T-cell (primary cell): Measurements from ENCODE around the gene MRPS6. TPM values are rescaled to one million over a fixed set of nuclear protein-coding genes. Genes with fewer than 3 reads are reported as not detected.
A peak's percentile ranks its signal among the peaks of the same experiment; 100 is the strongest.

Experiments used
- ATAC-seq, 4 experiments: fragments of 200-7000 bp in 3 of 4; fragments of 150-1000 bp in 1 of 4; cut with Tn5 transposase; replicated peaks in 1 of 4; 1 replicate in 3 of 4; 2 replicates in 1 of 4; pipeline ENCODE4 v1.10.0; 2021; ENCODE audit warnings: moderate library complexity in 3 of 4, mild to moderate bottlenecking in 2 of 4, moderate number of reproducible peaks in 1 of 4
- CTCF ChIA-PET, 2 donors: fragments of 300-600 bp; sonication (Branson Sonifier 250); formaldehyde crosslinking; loops; one replicate each; lab custom pipeline; 2022; ENCODE audit warnings: antibody characterized with exemption in 2 of 2; lab: Charles Lee
- POLR2A ChIA-PET, 2 donors: fragments of 300-600 bp; sonication (Branson Sonifier 250); formaldehyde crosslinking; loops; one replicate each; lab custom pipeline; 2022; ENCODE audit warnings: antibody characterized with exemption in 2 of 2; lab: Charles Lee
- DNase-seq, 35 experiments: peaks; one replicate each; pipeline versions ENCODE4 v3.0.0 to v3.0.0-alpha.2; 2013 to 2023
- H3K27ac ChIP-seq: one replicate; pipeline ENCODE4 v1.5.1; 2013; ENCODE audit warnings: low read length
- H3K27me3 ChIP-seq, 2 experiments: replicated peaks in 1 of 2; 1 replicate in 1 of 2; 2 replicates in 1 of 2; pipeline versions ENCODE4 v1.6.1 to v1.7.0; 2013; ENCODE audit warnings: low read length in 1 of 2, mixed read lengths in 1 of 2; ENCODE audit not compliant: control insufficient read depth in 2 of 2, insufficient read depth in 2 of 2; ENCODE audit errors: extremely low read depth in 1 of 2
- H3K36me3 ChIP-seq, 2 donors: 1 replicate in 1 of 2; 2 replicates in 1 of 2; pipeline versions ENCODE4 v1.6.1 to v1.7.0; 2013; ENCODE audit warnings: low read length in 1 of 2; ENCODE audit not compliant: control insufficient read depth in 2 of 2, insufficient read depth in 1 of 2; ENCODE audit errors: extremely low read depth in 1 of 2
- H3K4me1 ChIP-seq, 2 experiments: 1 replicate in 1 of 2; 2 replicates in 1 of 2; pipeline versions ENCODE4 v1.6.1 to v1.7.0; 2013; ENCODE audit warnings: low read length in 2 of 2, mixed read lengths in 1 of 2; ENCODE audit not compliant: insufficient read depth in 2 of 2, control insufficient read depth in 1 of 2; ENCODE audit errors: extremely low read depth in 1 of 2
- H3K4me3 ChIP-seq, 2 donors: 1 replicate in 1 of 2; 2 replicates in 1 of 2; pipeline versions ENCODE4 v1.5.1 to v1.7.0; 2013; ENCODE audit warnings: mild to moderate bottlenecking in 2 of 2, low read length in 1 of 2, moderate library complexity in 1 of 2; ENCODE audit not compliant: control insufficient read depth in 1 of 2; ENCODE audit errors: extremely low read depth in 1 of 2
- H3K9me3 ChIP-seq: 2 replicates; pipeline ENCODE4 v1.7.0; 2013
- H3K27ac Mint-ChIP-seq, 2 donors: one replicate each; pipeline ENCODE4 v1.8.0; 2020 to 2021; ENCODE audit warnings: mild to moderate bottlenecking in 2 of 2, mixed read lengths in 2 of 2
- H3K27me3 Mint-ChIP-seq, 2 donors: one replicate each; pipeline ENCODE4 v1.8.0; 2021 to 2022; ENCODE audit warnings: mixed read lengths in 2 of 2
- H3K36me3 Mint-ChIP-seq: one replicate; pipeline ENCODE4 v1.8.0; 2021; ENCODE audit warnings: mixed read lengths
- H3K4me1 Mint-ChIP-seq, 3 donors: one replicate each; pipeline ENCODE4 v1.8.0; 2020 to 2022; ENCODE audit warnings: mixed read lengths in 3 of 3, mild to moderate bottlenecking in 1 of 3
- H3K4me3 Mint-ChIP-seq, 3 donors: one replicate each; pipeline ENCODE4 v1.8.0; 2020 to 2022; ENCODE audit warnings: mild to moderate bottlenecking in 3 of 3, mixed read lengths in 3 of 3, moderate library complexity in 3 of 3
- H3K9me3 Mint-ChIP-seq, 3 donors: one replicate each; pipeline ENCODE4 v1.8.0; 2020 to 2022; ENCODE audit warnings: mixed read lengths in 3 of 3
- WGBS: methylation state at CpG from one replicate; pipeline ENCODE4 v1.1.5; 2013; ENCODE audit warnings: missing lambda C conversion rate; ENCODE audit not compliant: insufficient coverage; 5-methylcytosine and 5-hydroxymethylcytosine counted together
- total RNA-seq, 35 experiments: library from RNA in 6 of 35; stranded (reverse) in 6 of 35; fragments of 120-200 nt in 1 of 35; gene quantifications; one replicate each; pipeline versions ENCODE4 v1.2.1 to v1.2.4 and lab custom pipeline; 2013 to 2026

The MRPS6 gene
- total RNA-seq, 5 donors from 2014 or later (not counting 1 experiment from before 2014, with no cell fraction given): 29.0 to 98.1 (median 75.0) TPM

GRCh38 chr21:34110594-34111202 is 37.3 kb downstream of the MRPS6 start:
- H3K4me3 Mint-ChIP-seq: no peak overlapping the region
- ChIA-PET CTCF (no interaction called here), POLR2A (no interaction called here)
- Histone ChIP-seq H3K4me1 (no peaks in the 10 kb centered on the region), H3K36me3 (peaks cover 0 to 3% of the 10 kb centered on the region in 2 donors), H3K27me3 (no peaks in the 10 kb centered on the region), H3K4me3 (no peak overlapping the region), H3K27ac (no peak overlapping the region), H3K9me3 (no peaks in the 10 kb centered on the region)
- no peak for ATAC-seq
- H3K27ac Mint-ChIP-seq: no peak overlapping the region
- H3K27me3 Mint-ChIP-seq: no peaks in the 10 kb centered on the region
- H3K36me3 Mint-ChIP-seq: peaks cover 64% of the 10 kb centered on the region
- H3K9me3 Mint-ChIP-seq: peaks cover 0 to 13% (median 0%) of the 10 kb centered on the region in 3 donors
- H3K4me1 Mint-ChIP-seq: peaks cover 71 to 82% (median 73%) of the 10 kb centered on the region in 3 donors
- DNase-seq: no peak
- WGBS: 100% methylated on average over 3 of the region's 8 CpGs

- H3K27ac ChIP-seq: no peak overlapping the region
- no CpG with 5 or more reads among the region's 6 CpGs for WGBS
- DNase-seq (no peak), ATAC-seq (no peak)
- no peaks in the 10 kb centered on the region for H3K27me3 ChIP-seq
- POLR2A ChIA-PET: no interaction called here
- peaks cover 70 to 76% (median 71%) of the 10 kb centered on the region in 3 donors for H3K4me1 Mint-ChIP-seq
- H3K4me1 ChIP-seq: no peaks in the 10 kb centered on the region
- H3K27ac Mint-ChIP-seq: peak overlapping the region in 1 of 2 donors; percentile 17
- CTCF ChIA-PET: no interaction called here
- H3K9me3 Mint-ChIP-seq: peaks cover 0 to 2% (median 0%) of the 10 kb centered on the region in 3 donors
- H3K4me3 ChIP-seq: no peak overlapping the region
- H3K9me3 ChIP-seq: no peaks in the 10 kb centered on the region
- peaks cover 0 to 3% of the 10 kb centered on the region in 2 donors for H3K36me3 ChIP-seq
- no peak overlapping the region for H3K4me3 Mint-ChIP-seq
- H3K36me3 Mint-ChIP-seq: peaks cover 60% of the 10 kb centered on the region
- H3K27me3 Mint-ChIP-seq: no peaks in the 10 kb centered on the region
These were observed 39.1 kb downstream of the MRPS6 start for GRCh38 chr21:34112316-34113033.

DNA sequence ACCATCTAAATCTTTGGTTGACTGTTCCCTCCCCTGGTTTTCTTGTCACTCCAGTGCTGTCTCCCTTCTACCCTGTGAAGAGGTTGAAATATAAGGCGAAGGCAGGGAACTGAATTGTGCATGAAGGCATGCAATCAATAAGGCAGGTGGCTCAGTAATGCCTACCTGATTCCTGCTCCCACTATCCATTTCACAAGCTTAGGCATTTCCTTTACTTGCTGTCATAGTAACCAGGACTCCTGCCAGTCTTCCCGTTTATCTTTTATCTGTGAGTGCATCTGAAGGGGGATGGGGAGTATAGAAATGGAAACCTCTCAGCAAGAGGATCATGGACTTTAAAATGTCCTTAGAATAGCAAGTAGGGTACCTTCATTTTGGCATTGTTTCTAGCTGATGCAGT is 40.5 kb downstream of the MRPS6 start:
- ChIA-PET POLR2A (no interaction called here), CTCF (no interaction called here)
- ATAC-seq (no peak), DNase-seq (no peak)
- Histone ChIP-seq H3K4me3 (no peak overlapping the region), H3K36me3 (no peaks in the 10 kb centered on the region), H3K27me3 (no peaks in the 10 kb centered on the region), H3K27ac (no peak overlapping the region), H3K4me1 (no peaks in the 10 kb centered on the region), H3K9me3 (no peaks in the 10 kb centered on the region)
- Mint-ChIP-seq H3K36me3 (peaks cover 53% of the 10 kb centered on the region), H3K4me1 (peaks cover 64 to 69% (median 68%) of the 10 kb centered on the region in 3 donors), H3K9me3 (no peaks in the 10 kb centered on the region), H3K27ac (no peak overlapping the region), H3K4me3 (no peak overlapping the region), H3K27me3 (no peaks in the 10 kb centered on the region)
- no CpG with 5 or more reads among the region's 2 CpGs for WGBS

DNA sequence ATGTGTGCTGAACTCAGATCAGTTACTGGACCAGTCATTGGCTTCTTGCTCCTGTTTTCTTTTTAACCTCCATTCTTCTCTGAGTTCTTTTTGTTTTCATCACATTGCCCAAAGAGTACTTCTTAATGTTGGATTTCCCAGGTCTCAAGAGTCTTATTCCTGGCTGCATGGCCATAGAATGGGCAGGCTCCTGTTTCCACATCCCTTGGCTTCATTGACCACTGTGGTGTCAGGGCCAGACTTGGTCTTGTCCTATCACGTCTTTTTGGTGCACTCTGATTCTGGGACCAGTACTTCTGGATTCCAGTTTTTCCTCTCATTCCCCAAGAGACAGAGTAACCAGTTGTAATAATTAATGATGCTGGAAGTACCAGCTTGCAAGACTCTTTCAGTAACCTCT is 41.8 kb downstream of the MRPS6 start:
- Mint-ChIP-seq H3K4me1 (peaks cover 59 to 69% (median 68%) of the 10 kb centered on the region in 3 donors), H3K27me3 (no peaks in the 10 kb centered on the region), H3K9me3 (no peaks in the 10 kb centered on the region), H3K36me3 (peaks cover 49% of the 10 kb centered on the region), H3K27ac (peak overlapping the region in 1 of 2 donors; percentile 8), H3K4me3 (no peak overlapping the region)
- ChIA-PET POLR2A (no interaction called here), CTCF (no interaction called here)
- Histone ChIP-seq H3K27me3 (no peaks in the 10 kb centered on the region), H3K9me3 (no peaks in the 10 kb centered on the region), H3K4me1 (no peaks in the 10 kb centered on the region), H3K27ac (no peak overlapping the region), H3K36me3 (no peaks in the 10 kb centered on the region), H3K4me3 (no peak overlapping the region)
- no peak for ATAC-seq
- no CpG with 5 or more reads among the region's 1 CpG for whole genome bisulfite sequencing
- DNase-seq: no peak

GRCh38 chr21:34116569-34116968 is 43.2 kb downstream of the MRPS6 start:
- POLR2A ChIA-PET: interaction anchor here in 1 of 2 donors (0.6 to 0.7 kb wide), 2 partner anchors 9 to 15 kb away, joined by 3 to 5 read pairs; no protein-coding TSS in a partner anchor
- no peaks in the 10 kb centered on the region for H3K9me3 Mint-ChIP-seq
- no peak for ATAC-seq
- Histone ChIP-seq H3K36me3 (no peaks in the 10 kb centered on the region), H3K4me1 (no peaks in the 10 kb centered on the region), H3K27ac (no peak overlapping the region), H3K9me3 (no peaks in the 10 kb centered on the region), H3K4me3 (no peak overlapping the region), H3K27me3 (no peaks in the 10 kb centered on the region)
- no peak overlapping the region for H3K27ac Mint-ChIP-seq
- WGBS: 100% methylated on average over 1 of the region's 3 CpGs
- H3K27me3 Mint-ChIP-seq: no peaks in the 10 kb centered on the region
- H3K36me3 Mint-ChIP-seq: peaks cover 52% of the 10 kb centered on the region
- DNase-seq: no peak
- no peak overlapping the region for H3K4me3 Mint-ChIP-seq
- peaks cover 56 to 68% (median 66%) of the 10 kb centered on the region in 3 donors for H3K4me1 Mint-ChIP-seq
- CTCF ChIA-PET: no interaction called here

DNA sequence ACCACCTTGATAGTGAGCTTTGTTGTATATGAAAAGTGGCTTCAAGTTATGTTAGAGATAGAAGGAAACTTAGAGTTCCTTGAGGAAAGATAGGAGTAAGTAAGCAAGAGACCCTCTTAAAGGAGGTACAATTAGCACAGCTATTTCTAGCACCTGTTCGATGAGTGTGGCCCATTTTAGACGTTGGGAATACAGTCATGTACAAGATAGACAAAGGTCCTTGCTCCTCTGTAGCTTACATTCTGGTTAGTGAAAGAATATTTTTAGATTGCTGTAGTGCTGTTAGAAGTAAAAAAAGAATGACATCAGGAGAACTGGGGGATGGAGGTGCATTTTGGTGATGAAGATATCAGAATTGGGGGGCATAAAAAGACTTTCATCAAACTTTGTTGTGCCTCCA is 47.5 kb downstream of the MRPS6 start:
- H3K4me3 Mint-ChIP-seq: no peak overlapping the region
- no peaks in the 10 kb centered on the region for H3K9me3 Mint-ChIP-seq
- ChIA-PET POLR2A (no interaction called here), CTCF (interaction anchor here in 1 of 2 donors (0.8 kb wide), 1 partner anchor 43 kb away, joined by 3 read pairs; no protein-coding TSS in a partner anchor)
- Histone ChIP-seq H3K9me3 (no peaks in the 10 kb centered on the region), H3K4me1 (peaks cover 0 to under 1% of the 10 kb centered on the region in 2 experiments), H3K36me3 (peaks cover 0 to 12% of the 10 kb centered on the region in 2 donors), H3K27ac (no peak overlapping the region), H3K4me3 (no peak overlapping the region), H3K27me3 (no peaks in the 10 kb centered on the region)
- no peak overlapping the region for H3K27ac Mint-ChIP-seq
- no peak for ATAC-seq
- DNase-seq: no peak
- no peaks in the 10 kb centered on the region for H3K27me3 Mint-ChIP-seq
- peaks cover 44% of the 10 kb centered on the region for H3K36me3 Mint-ChIP-seq
- 100% methylated on average over 1 of the region's 2 CpGs for WGBS
- H3K4me1 Mint-ChIP-seq: peaks cover 60 to 78% (median 70%) of the 10 kb centered on the region in 3 donors
